Hair follicle dermal papilla cell (primary cell): ENCODE data around the gene TLK1. TPM values are rescaled to one million over a fixed set of nuclear protein-coding genes. Genes with fewer than 3 reads are reported as not detected.

Source experiments
- total RNA-seq: library from RNA; depleted of rRNA; stranded (reverse); fragments of >200 nt; gene quantifications from 2 replicates; pipeline ENCODE4 v1.2.3, GENCODE V29; 2012

Gene TLK1
- total RNA-seq = 14.2 and 15.3 TPM in 2 replicates

DNA sequence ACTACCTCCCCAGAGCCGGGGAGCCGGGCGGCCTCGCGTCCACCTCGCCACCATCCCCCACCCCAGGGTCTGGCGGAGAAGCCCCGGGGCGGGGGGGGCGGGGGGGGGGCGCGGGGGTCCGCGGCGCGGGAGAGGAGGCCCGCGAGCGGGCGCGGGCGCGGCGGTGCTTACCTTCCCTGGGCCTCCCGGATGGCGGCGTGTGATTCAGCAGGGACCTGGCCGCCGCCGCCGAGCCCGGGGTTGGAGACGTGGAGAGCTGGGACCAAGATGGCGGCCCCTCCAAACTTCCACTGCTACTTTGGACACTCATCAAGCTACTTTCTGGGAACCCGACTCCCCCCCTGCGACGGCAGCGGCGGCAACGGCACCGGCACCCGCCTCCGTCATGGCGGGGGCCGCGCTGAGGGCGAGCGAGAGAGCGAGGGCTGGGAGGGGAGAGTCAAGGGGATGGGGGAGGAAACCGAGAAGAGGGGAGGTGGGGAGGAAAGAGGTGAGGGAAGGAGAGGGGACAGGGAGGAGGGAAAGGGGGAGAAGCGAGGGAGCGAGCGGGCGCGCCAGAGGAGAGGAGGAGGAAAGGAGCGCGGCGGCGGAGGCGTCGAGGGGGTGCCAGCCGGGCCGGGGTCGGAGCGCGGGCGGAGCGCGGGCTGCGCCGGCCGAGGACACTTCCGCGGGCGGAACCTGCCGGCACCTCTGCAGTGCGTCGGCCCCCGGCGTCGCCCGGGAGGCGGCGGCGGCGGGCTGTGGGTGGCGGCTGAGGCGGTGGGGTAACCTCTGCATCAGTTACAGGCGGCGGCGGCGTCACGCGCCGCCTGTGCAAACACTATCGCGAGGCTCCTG lies at the start of gene TLK1:
Gene TLK1 (minus strand): TSS at position 775 of the 837 bp plus-strand sequence. CDS start 465 bp downstream, at position 310.

Other genes with a start within 250 kb of the TLK1 start
- gene GORASP2, start 231.6 kb downstream of the TLK1 start, total RNA-seq = 94.6 and 98.3 TPM in 2 replicates